Loucy (cell line): ENCODE measurements around the gene ITCH.

Experiments
- H2AFZ ChIP-seq: fragments of 200-600 bp; sonication (generic); 2 replicates; pipeline ENCODE4 v1.6.0; 2016; ENCODE audit warnings: antibody characterized with exemption, mild to moderate bottlenecking, low read length, moderate library complexity
- H3F3A ChIP-seq: fragments of 200-600 bp; 2 replicates; pipeline ENCODE4 v1.6.0; 2016; ENCODE audit warnings: antibody characterized with exemption, low read depth, mild to moderate bottlenecking
- H3K27me3 ChIP-seq: fragments of 200-600 bp; sonication (generic); 2 replicates; pipeline ENCODE4 v1.6.1; 2014; ENCODE audit warnings: low read length, mild to moderate bottlenecking; ENCODE audit not compliant: insufficient read depth, poor library complexity, severe bottlenecking
- H3K36me3 ChIP-seq: fragments of 200-600 bp; sonication (generic); 2 replicates; pipeline ENCODE4 v1.6.1; 2016; ENCODE audit warnings: low read length; ENCODE audit not compliant: insufficient read depth
- H3K4me1 ChIP-seq: fragments of 200-600 bp; sonication (generic); 2 replicates; pipeline ENCODE4 v1.5.1; 2014; ENCODE audit warnings: low read length, mild to moderate bottlenecking; ENCODE audit not compliant: insufficient read depth, poor library complexity, severe bottlenecking
- H3K4me2 ChIP-seq: fragments of 200-600 bp; sonication (generic); 2 replicates; pipeline ENCODE4 v1.6.0; 2014; ENCODE audit warnings: antibody characterized with exemption, low read length, low read depth, mild to moderate bottlenecking; ENCODE audit not compliant: poor library complexity, severe bottlenecking
- H3K4me3 ChIP-seq: fragments of 200-600 bp; sonication (generic); 2 replicates; pipeline ENCODE4 v1.5.1; 2014; ENCODE audit warnings: low read length, mild to moderate bottlenecking, mixed read lengths; ENCODE audit not compliant: poor library complexity, severe bottlenecking
- H3K79me2 ChIP-seq: fragments of 200-600 bp; sonication (generic); 2 replicates; pipeline ENCODE4 v1.6.1; 2014; ENCODE audit warnings: low read length; ENCODE audit not compliant: insufficient read depth
- H3K9ac ChIP-seq: fragments of 200-600 bp; sonication (generic); 2 replicates; pipeline ENCODE4 v1.6.0; 2014; ENCODE audit warnings: mild to moderate bottlenecking, low read depth, low read length, moderate library complexity; ENCODE audit not compliant: poor library complexity, severe bottlenecking
- H3K9me2 ChIP-seq: fragments of 200-600 bp; sonication (generic); replicated peaks from 2 replicates; pipeline ENCODE4 v1.6.1; 2016; ENCODE audit warnings: low read depth, low read length, mixed read lengths
- H3K9me3 ChIP-seq: fragments of 200-600 bp; sonication (generic); 2 replicates; pipeline ENCODE4 v1.6.1; 2014; ENCODE audit warnings: mild to moderate bottlenecking, antibody characterized with exemption, low read length, low read depth; ENCODE audit not compliant: insufficient read depth
- H4K20me1 ChIP-seq: fragments of 200-600 bp; sonication (generic); 2 replicates; pipeline ENCODE4 v1.6.0; 2014; ENCODE audit warnings: antibody characterized with exemption, low read length, mild to moderate bottlenecking; ENCODE audit not compliant: insufficient read depth, poor library complexity, severe bottlenecking
- EZH2phosphoT487 ChIP-seq: fragments of 200-600 bp; IDR thresholded peaks from 2 replicates; pipeline ENCODE4 v1.6.1; 2018; ENCODE audit warnings: antibody characterized with exemption, mild to moderate bottlenecking, moderate library complexity, borderline replicate concordance
- TF ChIP-seq, protein P1 (sequence below): fragments of 200-600 bp; sonication (generic); conservative IDR thresholded peaks from 2 replicates; pipeline ENCODE4 v1.5.1; 2014; ENCODE audit warnings: mild to moderate bottlenecking, antibody characterized with exemption, low read length

ITCH gene

DNA sequence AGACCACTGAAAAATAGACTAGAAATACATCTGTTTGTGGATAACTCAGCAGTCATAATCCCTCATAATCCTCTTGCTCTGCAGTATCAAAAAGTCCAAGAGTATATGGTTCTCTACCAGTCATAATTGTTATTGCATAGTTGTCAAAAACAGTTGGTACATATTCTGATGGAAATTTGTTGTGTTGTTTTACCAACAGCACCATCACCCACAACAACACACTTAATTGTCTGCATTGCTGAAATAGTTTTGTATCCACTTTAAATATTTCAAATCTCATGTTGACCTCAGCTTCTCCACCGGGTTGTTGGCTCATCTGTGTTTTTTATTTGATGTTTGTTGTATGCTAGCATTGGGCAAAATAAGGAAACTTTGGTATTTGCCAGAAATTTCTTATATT is 39.4 kb downstream of the ITCH start:
- Histone ChIP-seq H3K36me3 (peaks cover 30% of the 10 kb centered on the region), H3F3A (0 out of 2 replicates have a peak, but pooled peaks cover 2% of the 10 kb centered on the region), H3K9me2 (no peaks in the 10 kb centered on the region), H3K4me1 (peaks cover 17% of the 10 kb centered on the region), H3K79me2 (peaks cover 72% of the 10 kb centered on the region), H3K9ac (no peak overlapping the region), H3K4me3 (no peak overlapping the region), H3K4me2 (no peak overlapping the region), H4K20me1 (peaks cover 47% of the 10 kb centered on the region), H3K9me3 (no peaks in the 10 kb centered on the region), H3K27me3 (no peaks in the 10 kb centered on the region), H2AFZ (no peak overlapping the region)
- TF ChIP-seq, protein P1, sequence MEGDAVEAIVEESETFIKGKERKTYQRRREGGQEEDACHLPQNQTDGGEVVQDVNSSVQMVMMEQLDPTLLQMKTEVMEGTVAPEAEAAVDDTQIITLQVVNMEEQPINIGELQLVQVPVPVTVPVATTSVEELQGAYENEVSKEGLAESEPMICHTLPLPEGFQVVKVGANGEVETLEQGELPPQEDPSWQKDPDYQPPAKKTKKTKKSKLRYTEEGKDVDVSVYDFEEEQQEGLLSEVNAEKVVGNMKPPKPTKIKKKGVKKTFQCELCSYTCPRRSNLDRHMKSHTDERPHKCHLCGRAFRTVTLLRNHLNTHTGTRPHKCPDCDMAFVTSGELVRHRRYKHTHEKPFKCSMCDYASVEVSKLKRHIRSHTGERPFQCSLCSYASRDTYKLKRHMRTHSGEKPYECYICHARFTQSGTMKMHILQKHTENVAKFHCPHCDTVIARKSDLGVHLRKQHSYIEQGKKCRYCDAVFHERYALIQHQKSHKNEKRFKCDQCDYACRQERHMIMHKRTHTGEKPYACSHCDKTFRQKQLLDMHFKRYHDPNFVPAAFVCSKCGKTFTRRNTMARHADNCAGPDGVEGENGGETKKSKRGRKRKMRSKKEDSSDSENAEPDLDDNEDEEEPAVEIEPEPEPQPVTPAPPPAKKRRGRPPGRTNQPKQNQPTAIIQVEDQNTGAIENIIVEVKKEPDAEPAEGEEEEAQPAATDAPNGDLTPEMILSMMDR, result no peak

DNA sequence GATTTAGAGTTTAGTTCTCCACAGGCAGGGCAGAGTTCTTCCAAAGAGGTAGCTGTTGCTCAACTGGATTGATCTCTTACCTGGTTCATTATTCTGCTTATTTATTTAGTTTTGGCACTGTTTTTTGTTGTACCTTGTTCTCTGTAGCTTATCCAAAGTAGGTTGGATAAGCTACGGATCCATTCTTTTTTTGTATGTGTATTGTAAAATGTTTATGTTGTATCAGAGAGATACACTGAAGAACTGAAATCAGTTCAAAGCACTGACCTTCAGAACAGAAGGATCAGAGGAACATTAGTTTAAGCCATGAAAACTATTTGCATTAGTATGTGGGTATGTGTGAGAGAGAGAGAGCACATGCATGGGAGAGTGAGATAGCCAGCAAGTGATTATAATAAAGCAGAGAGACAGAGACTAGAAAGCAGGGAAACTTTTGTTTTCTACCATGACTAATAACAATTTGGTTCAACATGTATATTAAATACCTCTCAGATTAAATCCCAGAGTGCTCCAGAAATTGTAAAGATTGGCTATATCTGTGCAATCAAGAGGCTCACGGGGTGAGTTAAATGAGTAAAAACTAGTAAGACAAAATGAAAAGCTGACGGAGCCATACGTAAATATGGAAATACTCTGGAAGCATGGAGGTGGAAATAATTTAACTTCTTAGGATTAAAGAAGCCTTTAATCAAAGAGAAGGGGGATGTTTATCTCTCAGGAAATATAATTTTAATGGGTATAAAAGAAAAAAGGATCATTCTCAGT is 40.2 kb downstream of the ITCH start:
- H3K9me3 ChIP-seq, result no peaks in the 10 kb centered on the region
- TF ChIP-seq, protein P1, result no peak
- no peak for TF ChIP-seq EZH2phosphoT487
- H3F3A ChIP-seq, result 0 out of 2 replicates have a peak, but pooled peaks cover 2% of the 10 kb centered on the region
- H3K27me3 ChIP-seq, result no peaks in the 10 kb centered on the region
- peaks cover 47% of the 10 kb centered on the region for H4K20me1 ChIP-seq
- no peak overlapping the region for H3K4me3 ChIP-seq
- H3K9me2 ChIP-seq, result no peaks in the 10 kb centered on the region
- H3K79me2 ChIP-seq, result peaks cover 77% of the 10 kb centered on the region
- no peak overlapping the region for H3K9ac ChIP-seq
- no peak overlapping the region for H3K4me2 ChIP-seq
- H3K4me1 ChIP-seq, result peaks cover 17% of the 10 kb centered on the region
- peaks cover 32% of the 10 kb centered on the region for H3K36me3 ChIP-seq
- no peak overlapping the region for H2AFZ ChIP-seq

DNA sequence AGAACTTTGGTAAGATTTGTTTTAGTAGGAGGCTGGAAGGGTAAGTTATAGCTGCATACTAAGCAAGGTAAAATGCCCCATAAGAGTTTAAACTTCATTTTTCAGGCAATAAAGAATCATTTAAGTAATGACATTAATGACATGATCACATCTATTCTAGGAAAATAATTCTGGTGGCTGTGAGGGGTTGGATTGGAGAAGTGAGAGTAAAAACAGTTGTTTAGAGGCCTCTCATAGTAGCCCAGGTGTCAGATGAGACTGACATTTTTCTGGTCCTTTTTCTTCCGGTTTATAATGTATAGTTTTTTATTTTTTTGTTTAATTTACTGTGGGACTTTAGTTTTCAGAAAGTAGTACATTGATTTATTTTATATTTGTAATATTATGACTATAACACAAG is 40.8 kb downstream of the ITCH start:
- Histone ChIP-seq H3K4me1 (peaks cover 17% of the 10 kb centered on the region), H2AFZ (no peak overlapping the region), H4K20me1 (peaks cover 47% of the 10 kb centered on the region), H3K4me3 (no peak overlapping the region), H3K79me2 (peaks cover 76% of the 10 kb centered on the region), H3K27me3 (no peaks in the 10 kb centered on the region), H3K9me2 (no peaks in the 10 kb centered on the region), H3K9me3 (no peaks in the 10 kb centered on the region), H3F3A (0 out of 2 replicates have a peak, but pooled peaks cover 2% of the 10 kb centered on the region), H3K4me2 (no peak overlapping the region), H3K9ac (no peak overlapping the region), H3K36me3 (peaks cover 36% of the 10 kb centered on the region)
- TF ChIP-seq, protein P1, result no peak
- TF ChIP-seq EZH2phosphoT487, result no peak
